Umbilical cord (tissue), 2 donors: ENCODE results near the gene GPR15. TPM values are rescaled to one million over a fixed set of nuclear protein-coding genes. Genes with fewer than 3 reads are reported as not detected.
"Not testable (repeated sequence)": the region's sequence is repeated elsewhere in the genome, so short reads cannot be mapped to it uniquely, and the experiment has no call there.

Experiments
- DNase-seq: peaks from one replicate; pipeline ENCODE4 v3.0.0-alpha.2; 2015; ENCODE audit warnings: low spot score
- total RNA-seq: library from RNA; depleted of rRNA; stranded (reverse); fragments of >200 nt; gene quantifications from one replicate; pipeline ENCODE4 v1.2.3, GENCODE V29; 2014; ENCODE audit warnings: low replicate concordance; ENCODE audit not compliant: insufficient read depth

Gene GPR15
- total RNA-seq, 1 donor from 2014 or later, result not detected

DNA sequence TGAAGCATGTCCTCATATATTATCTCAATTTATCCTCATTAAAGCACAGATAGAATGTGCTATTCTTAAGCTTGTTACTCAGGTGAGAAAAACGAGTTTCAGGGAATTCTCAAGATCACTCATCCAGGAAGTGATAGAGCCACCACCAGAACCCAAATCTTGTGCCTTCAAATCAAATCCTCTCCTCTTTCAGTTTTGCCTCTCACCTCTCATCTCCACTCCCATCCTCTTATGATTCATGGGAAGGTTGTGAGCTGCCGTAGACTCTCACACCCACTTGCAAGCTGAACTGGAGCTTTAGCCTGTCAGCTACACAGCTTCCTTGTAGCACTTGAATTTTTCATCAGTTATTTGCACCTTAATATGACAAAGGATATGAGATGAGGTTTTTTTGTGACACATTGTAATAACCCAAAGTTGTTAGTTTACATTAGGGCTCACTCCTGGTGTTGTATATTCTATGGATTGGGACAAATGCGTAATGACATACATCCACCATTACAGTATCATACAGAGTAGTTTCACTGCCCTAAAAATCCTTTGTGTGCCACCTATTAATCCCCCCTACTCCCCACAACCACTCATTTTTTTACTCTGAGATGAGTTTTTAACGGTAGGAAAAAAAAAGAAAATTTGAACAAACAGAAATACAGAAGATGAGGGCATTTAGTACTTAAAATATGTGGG is 25.7 kb downstream of the GPR15 start:
- DNase-seq, result no peak

DNA sequence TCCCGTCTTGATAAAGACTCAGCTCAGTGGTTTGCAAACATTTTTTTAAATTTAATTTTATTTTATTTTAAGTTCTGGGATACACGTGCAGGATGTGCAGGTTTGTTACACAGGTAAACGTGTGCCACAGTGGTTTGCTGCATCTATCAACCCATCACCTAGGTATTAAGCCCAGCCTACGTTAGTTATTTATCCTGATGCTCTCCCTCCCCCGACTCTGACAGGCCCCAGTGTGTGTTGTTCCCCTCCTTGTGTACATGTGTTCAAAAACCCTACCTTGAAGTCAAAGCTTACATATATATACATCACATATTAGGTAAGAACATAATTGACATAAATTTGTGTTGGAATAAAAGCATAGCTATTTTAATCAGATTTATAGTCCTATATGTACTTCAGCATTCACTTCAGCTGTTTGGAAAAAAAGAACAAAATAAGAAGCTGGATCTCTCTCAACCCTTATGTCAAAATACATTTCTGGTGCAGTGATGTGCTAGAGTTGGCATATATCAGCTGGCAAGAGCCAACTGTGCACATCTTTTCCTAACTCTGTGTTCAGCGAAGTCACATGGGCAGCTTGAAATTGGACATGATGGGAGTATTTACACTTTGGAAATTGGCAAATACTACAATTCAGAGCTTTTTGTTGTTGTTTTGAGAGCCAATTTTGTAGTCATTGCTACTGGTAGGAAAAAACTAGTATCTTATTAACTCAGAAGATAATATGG is 26.5 kb downstream of the GPR15 start:
- no peak for DNase-seq

DNA sequence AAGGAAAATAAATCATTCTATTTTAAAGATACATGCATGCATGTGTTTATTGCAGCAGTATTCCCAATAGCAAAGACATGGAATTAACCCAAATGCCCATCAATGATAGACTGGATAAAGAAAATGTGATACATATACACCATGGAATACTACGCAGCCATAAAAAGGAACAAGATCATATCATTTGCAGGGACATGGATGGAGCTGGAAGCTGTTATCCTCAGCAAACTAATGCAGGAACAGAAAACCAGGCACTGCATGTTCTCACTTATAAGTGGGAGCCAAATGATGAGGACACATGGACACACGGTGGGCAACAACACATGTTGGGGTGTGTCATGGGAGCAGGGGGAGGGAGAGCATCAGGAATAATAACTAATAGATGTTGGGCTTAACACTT is 28.0 kb downstream of the GPR15 start:
- DNase-seq, result not testable (repeated sequence)

DNA sequence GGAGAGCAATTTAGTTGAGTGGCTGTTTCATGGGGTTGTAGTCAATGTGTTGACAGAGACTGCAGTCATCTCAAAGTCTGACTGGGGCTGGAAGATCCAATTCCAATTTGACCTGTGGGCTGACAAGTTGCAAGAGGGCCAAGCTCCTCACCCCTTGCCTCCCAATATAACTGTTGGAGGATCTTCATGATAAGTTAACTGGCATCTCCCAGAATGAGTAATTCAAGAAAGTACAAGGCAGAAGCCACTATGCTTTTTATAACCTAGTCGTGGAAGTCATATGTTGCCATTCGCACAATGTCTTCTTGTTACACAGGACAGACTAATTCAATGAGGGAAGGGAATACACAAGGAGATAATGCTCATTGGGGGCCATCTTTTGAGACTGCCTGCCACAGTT is 29.1 kb downstream of the GPR15 start:
- no peak for DNase-seq

DNA sequence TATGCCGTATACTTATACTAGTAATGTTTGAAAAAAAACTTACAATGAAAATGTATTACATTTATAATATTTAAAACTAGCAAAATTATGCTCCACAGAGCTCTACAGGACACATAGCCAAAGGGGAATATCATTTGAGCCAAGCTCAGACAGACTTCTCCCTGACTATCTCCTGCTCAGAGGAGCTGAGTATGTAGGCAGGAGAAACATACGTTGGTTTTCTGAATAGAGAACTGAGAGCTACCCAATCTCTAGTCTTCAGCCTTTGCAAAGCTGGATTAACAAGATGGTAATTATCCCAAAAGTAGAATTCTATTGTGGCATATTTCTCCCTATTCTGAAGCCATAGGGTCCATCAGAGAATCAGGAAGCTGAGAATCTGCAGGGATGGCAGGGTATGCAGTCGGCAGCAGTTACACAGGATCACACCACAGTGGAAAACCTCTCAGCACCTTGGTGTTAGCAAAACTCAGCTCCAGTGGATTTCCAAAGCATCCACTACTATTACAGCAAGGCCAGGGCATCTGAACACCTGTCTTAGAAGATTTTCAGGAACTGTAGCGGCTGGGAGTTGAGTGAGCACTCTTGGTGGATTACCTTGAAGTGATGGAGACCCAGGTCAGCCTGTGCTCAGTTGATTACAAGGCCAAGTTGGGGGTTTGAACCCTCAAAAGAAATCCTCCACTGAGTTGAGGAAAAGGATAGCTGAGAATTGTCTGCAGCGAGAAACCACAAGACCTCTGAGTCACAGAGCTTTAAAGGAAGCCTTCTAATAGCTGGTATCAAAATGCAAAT is 30.1 kb downstream of the GPR15 start:
- DNase-seq, result no peak

DNA sequence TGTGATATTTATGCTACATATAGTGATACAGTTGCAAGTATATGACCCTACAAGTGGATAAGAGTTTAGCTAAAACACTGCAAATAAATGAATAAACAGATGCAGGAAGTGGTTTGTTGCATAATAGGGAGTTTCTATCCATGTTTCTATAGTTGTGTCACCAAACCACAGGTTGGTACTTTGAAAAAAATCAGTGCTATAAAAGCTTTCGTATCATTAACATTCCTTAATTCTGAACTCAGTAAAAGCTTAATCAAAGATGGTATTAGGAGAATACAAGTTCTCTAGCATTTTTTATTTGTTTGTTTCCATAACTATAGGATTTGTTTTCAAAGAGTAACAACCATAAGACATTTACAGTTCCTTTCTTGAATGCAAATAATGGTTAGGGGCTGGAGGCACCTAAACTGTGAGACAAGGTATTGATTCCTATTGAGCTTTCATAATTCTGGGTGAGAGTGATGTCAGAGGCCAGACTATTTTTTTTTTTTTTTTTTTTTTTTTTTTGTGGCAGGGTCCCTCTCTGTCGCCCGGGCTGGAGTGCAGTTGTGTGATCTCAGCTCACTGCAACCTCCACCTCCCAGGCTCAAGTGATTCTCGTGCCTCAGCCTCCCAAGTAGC is 32.0 kb downstream of the GPR15 start:
- no peak for DNase-seq

DNA sequence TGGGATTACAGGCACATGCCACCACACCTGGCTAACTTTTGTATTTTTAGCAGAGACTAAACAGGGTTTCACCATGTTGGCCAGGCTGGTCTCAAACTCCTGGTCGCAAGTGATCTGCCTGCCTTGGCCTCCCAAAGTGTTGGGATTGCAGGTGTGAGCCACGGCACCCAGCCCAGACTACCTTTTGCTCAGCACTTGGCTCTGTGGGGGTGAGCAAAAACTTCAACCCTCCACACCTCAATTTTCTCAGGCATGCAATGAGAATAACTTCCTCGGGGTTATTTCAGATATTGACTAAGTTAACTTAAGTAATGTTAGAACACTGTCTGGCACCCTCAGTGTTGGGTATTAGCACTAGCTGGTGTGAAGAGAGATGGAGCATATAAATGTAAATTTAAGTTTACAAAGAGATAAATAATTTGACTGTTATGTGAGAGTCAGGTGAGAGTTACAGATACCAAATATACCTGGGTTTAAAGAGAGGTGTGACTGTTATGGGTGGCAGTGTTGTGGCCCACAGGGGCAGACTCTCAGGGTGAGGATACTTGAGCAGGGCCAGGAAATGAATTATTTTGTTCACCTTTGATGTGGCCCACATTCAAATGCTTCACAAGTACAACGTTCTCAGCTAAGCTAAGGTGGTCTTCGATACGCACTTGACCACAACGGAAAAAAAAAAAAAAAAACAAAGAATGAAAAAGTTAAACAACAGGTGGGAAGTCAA is 32.7 kb downstream of the GPR15 start:
- DNase-seq, result no peak

DNA sequence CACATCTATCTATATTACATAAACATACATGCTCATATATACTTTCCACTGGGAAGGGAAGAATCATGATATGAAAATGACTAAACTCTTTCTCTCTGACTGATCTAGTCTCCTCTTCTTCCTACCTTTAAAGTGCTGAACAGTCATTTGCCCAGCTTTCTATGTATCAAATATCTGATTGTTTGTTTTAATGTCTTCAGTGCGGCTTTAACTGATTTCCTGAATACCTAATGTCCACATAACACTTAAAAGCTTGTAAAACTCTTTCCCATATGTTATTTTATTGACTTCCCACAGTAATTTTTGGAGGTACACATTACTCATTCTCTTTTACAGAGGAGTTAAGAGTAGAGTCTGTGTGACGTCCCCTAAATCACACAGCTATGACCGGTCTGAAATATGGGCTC is 33.5 kb downstream of the GPR15 start:
- no peak for DNase-seq

DNA sequence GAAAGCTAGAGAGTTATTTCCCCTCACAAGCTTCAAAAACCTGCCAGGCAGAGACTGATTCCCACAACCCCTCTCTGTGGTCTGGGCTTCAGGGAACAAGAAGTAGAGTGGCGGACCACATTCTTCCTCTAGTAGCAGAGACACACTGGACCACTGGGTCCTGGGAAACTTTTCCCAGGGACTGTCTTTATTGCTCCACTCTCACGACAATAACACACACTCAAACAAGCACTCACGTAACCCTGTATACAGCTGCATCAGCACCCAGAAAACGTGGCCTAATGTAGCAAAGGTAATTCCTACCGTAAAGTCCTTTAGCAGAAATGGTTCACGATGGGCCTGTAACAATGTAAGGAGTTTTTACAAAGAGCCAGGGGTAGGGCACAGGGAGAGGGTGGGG is 34.1 kb downstream of the GPR15 start:
- no peak for DNase-seq

DNA sequence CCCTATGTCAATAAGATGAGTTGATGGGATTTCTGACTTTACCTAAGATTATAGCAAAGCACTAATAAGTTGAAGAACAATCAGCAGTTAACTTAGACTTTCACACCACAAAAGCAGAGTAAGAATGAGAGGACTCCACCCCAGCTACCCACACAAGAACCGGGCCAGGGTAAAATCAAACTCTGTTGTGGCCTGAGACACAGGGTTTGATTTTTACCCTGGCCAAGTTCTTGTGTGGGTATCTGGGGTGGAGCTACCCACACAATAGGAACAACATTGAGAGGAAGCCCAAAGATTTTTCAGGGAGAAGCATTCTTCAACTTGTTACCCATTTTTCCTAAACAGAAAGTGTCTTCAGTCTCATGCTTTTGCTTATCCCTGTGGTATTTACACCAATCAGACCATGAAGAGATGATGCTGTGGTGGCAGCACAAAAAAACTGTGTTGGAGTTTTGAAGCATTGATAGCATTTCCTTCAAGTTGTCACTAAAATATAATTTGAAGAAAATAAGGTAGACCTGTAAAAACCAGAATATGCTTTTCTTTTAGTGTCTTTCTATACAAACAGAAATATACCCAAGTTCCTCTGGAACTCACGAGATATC is 36.0 kb downstream of the GPR15 start:
- DNase-seq, result no peak

DNA sequence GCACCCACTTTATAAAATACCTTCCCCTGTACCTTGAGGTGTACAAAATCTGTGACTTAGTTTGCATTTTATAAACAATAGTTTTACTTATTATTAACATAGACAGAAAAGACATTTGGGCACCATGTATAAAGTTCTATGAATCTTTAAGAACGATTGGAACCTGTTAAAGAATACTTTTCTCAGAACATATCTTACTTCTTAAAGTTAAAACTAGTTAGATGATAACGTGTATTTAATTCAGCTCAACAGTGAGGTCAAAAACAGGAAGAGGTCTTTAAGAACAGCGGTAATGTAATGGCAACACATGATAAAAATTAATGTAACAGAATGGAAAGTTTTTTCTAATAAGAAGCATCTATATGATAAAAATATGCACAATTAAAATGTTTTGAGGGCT is 36.6 kb downstream of the GPR15 start:
- DNase-seq, result no peak

DNA sequence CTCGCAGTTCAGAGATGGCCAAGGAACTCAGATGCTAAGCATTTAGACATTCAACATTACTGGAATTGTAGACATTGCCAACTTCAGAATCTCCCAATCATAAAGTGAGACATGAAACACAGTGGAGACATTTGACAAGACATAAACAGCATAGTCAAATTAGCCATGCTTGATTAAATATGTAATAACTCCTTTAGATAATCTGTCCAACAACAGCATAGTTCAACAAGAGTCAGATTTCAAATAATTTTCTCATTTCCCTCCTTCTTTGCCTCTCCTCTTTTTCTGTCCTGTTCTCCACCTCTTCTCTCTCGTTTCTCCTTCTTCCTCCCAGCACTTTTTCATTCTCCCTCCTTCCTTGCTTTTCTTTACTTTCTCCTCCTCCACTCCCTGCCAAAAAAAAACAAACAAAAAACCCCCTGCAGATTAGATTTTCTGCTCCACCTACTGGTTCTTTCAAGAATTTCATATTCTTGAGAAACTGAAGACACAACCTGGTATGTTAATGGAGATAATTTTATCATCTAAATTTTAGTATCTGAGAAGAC is 41.5 kb downstream of the GPR15 start:
- no peak for DNase-seq

DNA sequence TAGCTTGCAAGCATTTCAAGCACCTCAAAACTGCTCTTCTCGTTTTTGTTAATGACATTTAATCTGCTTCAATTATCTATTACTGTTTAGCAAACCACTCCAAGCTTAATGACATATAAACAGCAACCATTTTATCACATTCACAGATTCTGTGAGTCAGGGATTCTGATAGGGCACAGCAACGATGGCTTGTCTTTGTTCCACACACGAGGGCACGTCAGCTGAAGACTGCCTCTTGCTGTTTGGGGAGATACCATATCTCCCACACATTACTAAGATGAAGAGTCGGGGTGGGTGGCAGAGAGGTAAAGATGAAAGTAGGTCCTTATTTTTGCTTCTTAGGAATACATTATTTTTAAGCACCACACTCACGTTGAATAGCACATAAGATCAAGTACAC is 42.4 kb downstream of the GPR15 start:
- DNase-seq, result no peak

DNA sequence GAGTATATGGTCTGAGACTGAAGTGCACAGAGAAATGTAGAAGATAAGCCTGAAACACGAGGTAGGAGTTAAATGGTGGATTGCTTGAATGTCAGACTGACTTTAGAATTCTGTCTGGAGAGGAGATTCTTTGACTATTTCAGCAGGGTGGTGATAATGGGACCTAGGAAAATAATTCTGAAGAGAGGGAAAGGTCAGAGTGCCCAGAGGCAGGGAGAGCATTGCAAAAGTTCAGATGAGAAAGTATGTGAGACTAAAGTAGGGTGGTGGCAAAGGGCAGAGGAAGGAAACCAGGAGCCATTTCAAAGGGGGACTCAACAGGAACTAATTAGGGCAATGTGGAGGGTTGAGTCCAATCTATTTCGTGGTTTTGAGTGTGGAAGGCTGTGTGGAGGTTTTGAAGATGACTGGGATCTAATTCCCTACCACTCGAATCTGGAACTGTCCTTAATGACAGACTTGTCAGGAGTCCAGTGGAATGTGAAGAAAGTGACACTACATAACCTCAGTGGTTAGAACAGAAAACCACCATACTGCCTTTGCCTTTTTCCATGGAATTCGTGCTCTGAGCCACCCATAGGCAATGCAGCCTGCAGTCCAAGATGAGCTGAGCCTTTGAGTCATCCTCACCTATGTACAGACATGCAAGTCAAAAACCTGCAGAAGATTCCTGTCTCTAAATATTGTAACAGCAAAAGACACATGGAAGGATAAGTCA is 45.6 kb downstream of the GPR15 start:
- no peak for DNase-seq

DNA sequence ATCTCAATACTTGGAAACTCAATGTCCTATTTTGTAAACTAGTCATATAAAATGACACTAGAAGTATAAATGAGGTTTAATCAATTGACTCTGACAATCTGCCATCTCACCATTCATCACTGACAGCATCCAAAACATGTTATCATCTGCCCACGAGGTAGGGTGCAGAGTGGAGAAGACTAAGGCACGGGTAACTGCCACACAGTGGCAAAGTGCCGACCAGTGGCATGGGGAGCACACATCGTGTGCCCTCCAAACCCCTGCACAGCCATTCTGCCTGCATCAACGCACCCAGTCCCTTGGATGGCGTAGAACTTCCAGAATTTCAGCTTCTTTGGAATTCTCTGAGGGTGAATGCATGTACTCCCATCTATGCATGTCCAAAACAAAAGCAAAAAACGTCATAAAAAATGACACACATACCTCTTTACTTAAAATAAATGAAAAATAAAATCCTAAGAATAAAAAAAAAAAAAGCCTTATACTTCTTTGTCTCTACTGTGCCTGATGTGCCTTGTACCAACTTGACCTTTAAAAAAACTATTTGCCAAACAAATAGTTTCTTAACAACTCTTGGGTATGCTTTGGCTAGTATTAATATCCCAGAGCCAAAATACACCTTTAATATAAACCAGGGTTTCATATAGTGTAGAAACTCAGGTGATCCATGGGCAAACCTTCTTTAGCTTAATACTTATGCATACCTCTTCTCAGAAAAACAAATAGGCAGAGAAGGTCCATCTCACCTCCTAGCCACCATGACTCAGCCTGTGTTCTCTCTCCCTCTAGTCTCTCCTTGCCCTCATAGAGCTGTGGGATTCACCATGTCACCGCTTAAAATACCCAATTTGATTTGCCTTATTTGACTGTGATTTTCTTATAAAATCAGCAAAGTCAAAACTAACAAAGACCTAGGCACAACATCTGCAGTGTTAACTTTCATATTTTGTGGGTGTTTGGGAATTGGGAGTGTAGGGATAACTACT is 48.9 kb downstream of the GPR15 start:
- DNase-seq, result no peak

DNA sequence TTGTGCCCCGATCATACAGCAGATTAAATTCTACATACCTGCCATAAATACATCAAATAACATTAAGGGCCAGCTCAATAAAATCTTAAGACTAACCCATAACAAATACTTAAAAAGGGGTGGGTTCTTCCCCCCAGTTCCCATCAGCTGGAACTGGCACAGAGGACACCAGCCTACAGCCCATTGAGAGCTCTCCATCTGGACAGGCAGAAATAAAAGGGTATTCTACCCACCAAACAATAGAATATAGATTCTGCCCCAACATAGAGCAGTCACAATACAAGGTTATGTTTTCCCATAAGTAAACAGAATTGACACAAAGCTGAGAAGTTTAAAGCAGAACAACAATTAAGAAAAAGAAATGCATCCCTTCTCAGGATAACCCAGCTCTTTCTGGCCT is 49.7 kb downstream of the GPR15 start:
- no peak for DNase-seq

DNA sequence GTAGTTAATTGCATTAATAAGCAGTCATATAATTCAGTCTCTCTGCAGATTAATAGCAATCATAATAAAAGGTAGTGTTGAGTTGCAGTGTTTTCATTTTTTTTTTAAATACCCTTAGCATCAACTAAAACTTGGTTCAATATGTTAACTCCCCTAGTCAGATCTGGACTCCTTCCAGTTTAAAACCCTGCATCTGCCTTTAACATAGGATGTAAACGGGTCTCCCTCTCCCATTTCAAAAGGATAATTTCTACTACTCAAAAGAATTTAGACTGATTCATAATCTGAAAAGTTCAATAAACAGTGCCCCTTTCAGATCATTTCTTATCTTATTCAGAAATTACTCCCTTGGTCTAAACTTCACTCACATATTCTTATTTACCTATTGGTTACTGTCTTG is 50.3 kb downstream of the GPR15 start:
- no peak for DNase-seq

DNA sequence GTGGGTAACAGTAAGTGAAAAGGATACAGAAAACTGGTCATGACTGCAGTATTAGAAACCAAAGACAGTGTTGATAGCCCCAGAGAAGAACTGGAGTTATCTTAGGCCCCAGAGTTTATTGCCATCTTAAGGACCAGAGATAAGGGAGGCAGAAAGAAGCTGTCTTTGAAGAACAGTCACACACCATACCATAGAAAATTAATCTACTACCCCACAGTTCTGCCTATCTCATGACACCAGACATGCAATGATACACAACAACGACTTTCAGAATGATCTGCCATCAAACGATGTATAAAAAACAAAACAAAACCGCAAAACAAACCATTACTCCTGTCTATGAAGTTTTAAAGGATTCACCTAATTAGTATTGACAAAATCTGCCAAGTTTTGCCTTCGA is 52.0 kb downstream of the GPR15 start:
- DNase-seq, result no peak
